ENCODE results near the gene USP6. TPM values are rescaled to one million over a fixed set of nuclear protein-coding genes. Genes with fewer than 3 reads are reported as not detected.
"Not testable (repeated sequence)": the region's sequence is repeated elsewhere in the genome, so short reads cannot be mapped to it uniquely, and the experiment has no call there.

Gene USP6
- polyA plus RNA-seq, 1 donor: 13.8 TPM

- DNase-seq: peak; percentile 95
Observed at GRCh38 chr17:5191541-5192417, 75.9 kb downstream of the USP6 start, which contains the start of gene ZNF594. Gene ZNF594 (minus strand): TSS chr17:5191868. CDS start chr17:5184256, 7,612 bp downstream.

DNA sequence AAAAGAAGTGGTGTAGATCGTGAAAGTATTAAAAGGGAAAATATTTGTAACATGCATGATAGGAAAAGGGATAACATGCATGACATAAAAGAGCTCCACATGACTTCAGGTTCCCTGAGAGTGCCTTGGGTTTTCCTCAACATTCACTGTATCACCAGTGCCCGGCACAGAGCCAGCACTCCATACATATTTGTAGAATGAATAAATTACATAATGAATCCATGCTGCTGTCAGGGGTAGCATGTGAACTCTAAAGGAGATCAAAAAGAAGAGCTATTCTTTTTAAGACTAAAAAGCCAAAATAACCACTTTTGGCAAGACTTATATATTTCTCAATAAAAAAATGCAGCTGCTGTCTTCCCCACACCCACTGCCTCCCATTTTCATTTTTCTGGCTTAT is 78.5 kb downstream of the USP6 start:
- no peak for DNase-seq

DNA sequence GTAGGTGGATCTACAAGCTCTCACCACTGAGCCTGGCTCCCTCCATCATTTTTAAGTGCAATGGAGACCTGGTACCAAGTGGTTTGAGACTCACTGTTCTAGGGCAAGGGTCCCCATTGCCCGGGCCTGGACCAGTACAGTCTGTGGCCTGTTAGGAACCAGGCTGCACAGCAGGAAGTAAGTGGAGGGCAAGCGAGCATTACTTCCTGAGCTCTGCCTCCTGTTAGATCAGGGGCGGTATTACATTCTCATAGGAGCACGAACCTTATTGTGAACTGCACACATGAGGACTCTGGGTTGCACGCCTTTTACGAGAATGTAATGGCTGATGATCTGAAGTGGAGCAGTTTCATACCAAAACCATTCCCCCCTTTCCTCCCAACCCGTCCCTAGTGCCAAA is 82.6 kb downstream of the USP6 start:
- DNase-seq: no peak

DNA sequence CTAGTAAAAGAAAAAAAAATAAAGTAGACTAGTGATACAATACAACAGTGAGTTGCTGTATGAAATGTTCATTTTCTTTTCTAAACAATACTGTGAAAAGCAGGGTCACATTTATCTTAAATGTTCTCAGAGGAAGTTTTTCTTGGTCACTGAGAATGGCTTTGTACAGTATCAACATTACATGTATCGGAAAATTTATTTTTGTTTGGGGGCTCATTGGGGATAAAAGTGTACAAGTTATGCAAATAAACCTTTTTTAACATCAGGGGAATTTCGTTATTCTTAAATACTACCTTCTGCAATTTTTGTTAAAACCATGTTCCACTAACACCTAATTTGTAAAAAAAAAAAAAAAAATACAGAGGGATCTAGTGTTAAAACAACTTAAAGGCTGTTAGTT is 84.5 kb downstream of the USP6 start:
- no peak for DNase-seq

DNA sequence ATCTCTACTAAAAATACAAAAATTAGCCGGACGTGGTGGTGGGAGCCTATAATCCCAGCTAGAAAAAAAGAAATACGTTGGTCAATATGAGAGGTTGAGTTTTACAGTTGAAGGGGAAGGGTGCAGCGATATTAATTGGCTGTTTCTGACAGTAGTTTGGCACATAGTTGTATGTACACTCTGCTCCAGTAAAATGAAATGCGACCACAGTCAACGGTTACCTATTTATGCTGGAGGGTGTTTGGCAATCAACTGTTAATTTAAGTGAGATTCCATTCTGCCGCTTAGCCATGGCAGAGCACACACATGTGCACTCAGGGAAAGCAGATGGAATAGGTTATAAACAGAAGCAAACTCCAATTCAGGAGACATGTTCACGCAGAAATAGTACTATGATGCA is 85.2 kb downstream of the USP6 start:
- DNase-seq: no peak

DNA sequence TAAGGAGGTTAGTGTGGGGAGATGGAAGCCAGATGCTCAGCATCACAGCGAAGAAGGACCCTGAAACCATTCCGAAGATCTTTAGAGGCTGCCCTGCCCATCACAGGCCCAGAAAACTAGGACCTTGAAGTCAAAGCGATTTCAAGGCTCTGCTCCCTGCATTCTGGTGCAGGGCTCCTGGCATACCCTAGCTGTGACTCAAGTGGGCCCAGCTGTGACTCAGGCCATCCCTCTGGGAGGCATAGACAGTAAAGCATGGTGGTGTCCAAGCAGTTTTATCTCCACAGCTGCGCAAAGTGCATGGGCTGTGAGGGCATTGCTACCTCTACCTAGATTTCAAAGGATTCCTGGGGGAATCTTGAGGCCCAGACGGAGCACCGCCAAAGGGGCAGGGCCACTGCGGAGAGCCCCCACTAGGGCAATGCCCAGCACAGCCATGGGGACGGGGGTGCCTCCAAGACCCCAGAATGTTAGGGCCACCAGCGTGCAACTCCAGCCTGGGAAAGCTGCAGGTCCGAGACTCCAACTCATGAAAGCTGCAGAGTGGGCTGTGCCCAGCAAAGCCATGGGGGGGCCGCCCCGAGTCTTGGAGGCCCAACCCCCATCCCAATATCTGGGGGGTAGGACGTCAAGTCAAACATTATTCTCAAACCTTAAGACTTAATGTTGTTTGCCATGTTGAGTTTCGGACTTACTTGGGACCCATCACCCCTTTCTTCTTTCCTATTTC is 87.5 kb downstream of the USP6 start:
- DNase-seq: no peak

DNA sequence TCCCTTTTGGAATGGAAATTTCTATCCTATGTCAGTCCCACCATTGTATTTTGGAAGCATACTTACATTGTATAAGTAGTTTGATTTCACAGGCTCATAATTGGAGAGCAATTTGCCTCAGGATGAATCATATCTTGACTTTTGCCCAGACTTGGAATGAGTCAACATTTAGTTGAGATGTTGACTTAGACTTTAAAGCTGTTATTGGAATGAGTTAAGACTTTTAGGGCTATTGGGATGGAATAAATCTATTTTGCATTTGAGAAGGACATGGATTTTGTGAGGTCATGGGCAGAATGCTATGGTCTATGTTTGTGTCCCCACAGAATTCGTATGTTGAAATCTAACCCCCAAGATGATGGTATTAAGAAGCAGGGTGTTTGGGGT is 88.1 kb downstream of the USP6 start:
- DNase-seq: no peak

DNA sequence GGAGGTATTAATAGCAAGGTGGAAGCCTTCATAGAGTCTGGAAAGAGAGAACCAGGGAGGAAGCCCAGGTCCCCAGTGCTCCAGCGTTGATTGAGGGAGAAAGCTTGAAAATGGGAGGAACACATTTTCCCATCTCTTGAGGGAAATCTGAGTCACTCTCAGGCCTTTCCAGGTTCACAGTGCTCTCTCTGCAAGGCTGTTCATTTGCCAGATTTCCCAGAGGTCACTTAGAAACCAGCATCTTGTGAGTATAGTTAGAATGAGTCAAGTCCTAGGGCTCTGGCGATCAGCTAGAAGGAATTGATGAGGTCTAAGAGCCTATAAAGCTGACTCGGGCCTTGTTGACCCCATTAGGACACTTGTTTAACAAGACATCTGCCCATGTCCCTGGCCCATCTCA is 93.6 kb downstream of the USP6 start:
- DNase-seq: no peak

- no peak for DNase-seq
Observed at GRCh38 chr17:5210091-5210490, 94.3 kb downstream of the USP6 start.

- no peak for DNase-seq
Observed at GRCh38 chr17:5210614-5211252, 94.9 kb downstream of the USP6 start.

GRCh38 chr17:5211458-5211857 is 95.6 kb downstream of the USP6 start:
- no peak for DNase-seq

DNA sequence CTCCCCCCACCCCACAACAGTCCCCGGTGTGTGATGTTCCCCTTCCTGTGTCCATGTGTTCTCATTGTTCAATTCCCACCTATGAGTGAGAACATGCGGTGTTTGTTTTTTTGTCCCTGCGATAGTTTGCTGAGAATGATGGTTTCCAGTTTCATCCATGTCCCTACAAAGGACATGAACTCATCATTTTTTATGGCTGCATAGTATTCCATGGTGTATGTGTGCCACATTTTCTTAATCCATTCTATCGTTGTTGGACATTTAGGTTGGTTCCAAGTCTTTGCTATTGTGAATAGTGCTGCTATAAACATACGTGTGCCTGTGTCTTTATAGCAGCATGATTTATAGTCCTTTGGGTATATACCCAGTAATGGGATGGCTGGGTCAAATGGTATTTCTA is 101.7 kb downstream of the USP6 start:
- DNase-seq: not testable (repeated sequence)

DNA sequence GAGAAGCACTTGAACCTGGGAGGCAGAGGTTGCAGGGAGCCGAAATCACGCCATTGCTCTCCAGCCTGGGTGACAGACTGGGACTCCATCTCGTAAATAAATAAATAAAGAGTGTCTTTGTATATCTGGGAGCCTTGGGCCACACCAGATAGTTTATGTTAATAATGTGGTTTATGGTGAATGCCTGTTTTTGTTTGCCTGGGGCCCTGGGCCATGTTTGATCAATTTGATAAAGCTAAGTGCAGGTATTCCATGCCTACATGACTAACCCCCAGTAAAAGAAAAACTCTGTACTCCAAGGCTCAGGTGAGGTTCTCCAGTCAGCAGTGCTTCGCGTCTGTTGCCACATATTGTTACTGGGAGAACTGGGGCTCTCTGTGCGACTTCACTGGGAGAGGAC is 103.7 kb downstream of the USP6 start:
- no peak for DNase-seq

DNA sequence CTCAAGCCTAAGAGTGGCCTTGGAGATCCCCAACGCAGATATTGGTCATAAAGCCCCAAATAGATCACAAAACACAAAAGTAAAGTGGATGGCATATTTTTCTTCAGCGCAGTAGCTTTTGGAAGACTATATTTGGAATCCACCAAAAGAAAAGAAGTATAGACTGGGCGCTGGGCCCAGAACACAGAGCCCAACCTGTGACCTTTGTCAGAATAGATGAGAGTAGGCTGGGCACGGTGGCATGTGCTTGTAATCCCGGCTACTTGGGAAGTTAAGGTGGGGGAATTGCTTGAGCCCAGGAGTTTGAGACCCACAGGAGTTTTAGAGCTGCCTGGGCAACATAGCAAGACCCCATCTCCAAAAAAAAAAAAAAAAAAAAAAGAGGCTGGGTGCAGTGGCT is 104.2 kb downstream of the USP6 start:
- DNase-seq: no peak

DNA sequence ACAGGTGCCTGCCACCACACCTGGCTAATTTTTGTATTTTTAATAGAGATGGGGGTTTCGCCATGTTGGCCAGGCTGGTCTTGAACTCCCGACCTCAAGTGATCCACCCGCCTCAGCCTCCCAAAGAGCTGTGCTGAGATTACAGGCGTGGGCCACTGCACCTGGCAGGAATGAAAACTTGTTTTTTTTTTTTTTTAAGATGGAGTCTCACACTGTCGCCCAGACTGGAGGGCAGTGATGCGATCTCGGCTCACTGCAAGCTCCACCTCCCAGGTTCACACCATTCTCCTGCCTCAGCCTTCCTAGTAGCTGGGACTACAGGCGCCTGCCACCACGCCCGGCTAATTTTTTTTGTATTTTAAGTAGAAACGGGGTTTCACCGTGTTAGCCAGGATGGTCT is 106.1 kb downstream of the USP6 start:
- DNase-seq: not testable (repeated sequence)

Other genes with a start within 250 kb of the USP6 start
- 0.71 TPM for gene C17orf107, start 216.5 kb upstream of the USP6 start, polyA plus RNA-seq (ENCODE audit: insufficient read length)
- gene CHRNE, start 212.9 kb upstream of the USP6 start, polyA plus RNA-seq (ENCODE audit: insufficient read length): 1.2 TPM
- 3.2 TPM for gene GP1BA, start 183.8 kb upstream of the USP6 start, polyA plus RNA-seq (ENCODE audit: insufficient read length)
- gene SLC25A11, start 176.0 kb upstream of the USP6 start, polyA plus RNA-seq (ENCODE audit: insufficient read length): 65.3 TPM
- gene RNF167, start 175.8 kb upstream of the USP6 start, polyA plus RNA-seq (ENCODE audit: insufficient read length): 136 TPM
- 323 TPM for gene PFN1, start 167.5 kb upstream of the USP6 start, polyA plus RNA-seq (ENCODE audit: insufficient read length)
- 23.4 TPM for gene ENO3, start 164.9 kb upstream of the USP6 start, polyA plus RNA-seq (ENCODE audit: insufficient read length)
- 87.8 TPM for gene SPAG7, start 148.2 kb upstream of the USP6 start, polyA plus RNA-seq (ENCODE audit: insufficient read length)
- gene CAMTA2, start 128.4 kb upstream of the USP6 start, polyA plus RNA-seq (ENCODE audit: insufficient read length): 31.7 TPM
- 8.8 TPM for gene INCA1, start 118.5 kb upstream of the USP6 start, polyA plus RNA-seq (ENCODE audit: insufficient read length)
- gene KIF1C, start 118.1 kb upstream of the USP6 start, polyA plus RNA-seq (ENCODE audit: insufficient read length): 83.5 TPM
- 0.47 TPM for gene SLC52A1, start 80.6 kb upstream of the USP6 start, polyA plus RNA-seq (ENCODE audit: insufficient read length)
- gene ZFP3, start 37.6 kb upstream of the USP6 start, polyA plus RNA-seq (ENCODE audit: insufficient read length): 19.1 TPM
- gene ZNF232, start 4.2 kb upstream of the USP6 start, polyA plus RNA-seq (ENCODE audit: insufficient read length): 54.4 TPM
- 28.7 TPM for gene ZNF594, start 75.8 kb downstream of the USP6 start, polyA plus RNA-seq (ENCODE audit: insufficient read length)
- gene SCIMP, start 118.8 kb downstream of the USP6 start, polyA plus RNA-seq (ENCODE audit: insufficient read length): 2.0 TPM
- gene RABEP1, start 166.3 kb downstream of the USP6 start, polyA plus RNA-seq (ENCODE audit: insufficient read length): 76.8 TPM

Measured in left kidney (tissue), 2 donors.